ENCODE results near the gene SPRY4. TPM values are rescaled to one million over a fixed set of nuclear protein-coding genes. Genes with fewer than 3 reads are reported as not detected.

The SPRY4 gene
- polyA plus RNA-seq, 2 donors = 0.65 to 1.3 TPM

DNA sequence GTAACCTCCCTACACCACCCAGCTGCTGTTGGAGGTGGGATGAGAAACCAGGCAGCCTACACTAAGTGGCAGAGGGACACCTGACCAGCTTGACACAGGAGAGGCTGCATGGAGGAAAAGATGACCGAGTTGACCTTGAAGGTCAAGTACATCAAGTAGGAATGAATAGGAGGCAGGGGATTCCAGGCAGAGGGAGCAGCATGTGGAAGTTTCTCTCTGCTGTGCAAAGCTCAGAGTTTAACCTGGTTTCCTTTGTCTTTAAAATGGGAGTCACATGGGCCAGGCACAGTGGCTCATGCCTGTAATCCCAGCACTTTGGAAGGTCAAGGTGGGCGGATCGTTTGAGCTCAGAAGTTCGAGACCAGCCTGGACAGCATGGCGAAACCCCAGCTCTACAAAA, 32.6 kb downstream of the SPRY4 start:
- 87% methylated on average over 5 of the region's 5 CpGs for WGBS, 2 donors
- Histone ChIP-seq H3K4me3 (ENCODE audit: low read depth in 1 of 2, low read length in 2 of 2) (no peak overlapping the region), H3K4me1 (ENCODE audit: control insufficient read depth in 2 of 2, insufficient read depth in 2 of 2, low read length in 1 of 2) (no peaks in the 10 kb centered on the region), H3K36me3 (ENCODE audit: control insufficient read depth in 2 of 2, insufficient read depth in 2 of 2, low read length in 1 of 2) (no peaks in the 10 kb centered on the region), H3K9me3 (ENCODE audit: control insufficient read depth in 2 of 2, insufficient read depth in 1 of 2, low read depth in 1 of 2, low read length in 1 of 2) (no peaks in the 10 kb centered on the region), H3K27me3 (ENCODE audit: control insufficient read depth in 1 of 2, insufficient read depth in 2 of 2, low read length in 2 of 2) (no peaks in the 10 kb centered on the region), H3K27ac (ENCODE audit: low read depth in 2 of 2, low read length in 1 of 2) (no peak overlapping the region)

DNA sequence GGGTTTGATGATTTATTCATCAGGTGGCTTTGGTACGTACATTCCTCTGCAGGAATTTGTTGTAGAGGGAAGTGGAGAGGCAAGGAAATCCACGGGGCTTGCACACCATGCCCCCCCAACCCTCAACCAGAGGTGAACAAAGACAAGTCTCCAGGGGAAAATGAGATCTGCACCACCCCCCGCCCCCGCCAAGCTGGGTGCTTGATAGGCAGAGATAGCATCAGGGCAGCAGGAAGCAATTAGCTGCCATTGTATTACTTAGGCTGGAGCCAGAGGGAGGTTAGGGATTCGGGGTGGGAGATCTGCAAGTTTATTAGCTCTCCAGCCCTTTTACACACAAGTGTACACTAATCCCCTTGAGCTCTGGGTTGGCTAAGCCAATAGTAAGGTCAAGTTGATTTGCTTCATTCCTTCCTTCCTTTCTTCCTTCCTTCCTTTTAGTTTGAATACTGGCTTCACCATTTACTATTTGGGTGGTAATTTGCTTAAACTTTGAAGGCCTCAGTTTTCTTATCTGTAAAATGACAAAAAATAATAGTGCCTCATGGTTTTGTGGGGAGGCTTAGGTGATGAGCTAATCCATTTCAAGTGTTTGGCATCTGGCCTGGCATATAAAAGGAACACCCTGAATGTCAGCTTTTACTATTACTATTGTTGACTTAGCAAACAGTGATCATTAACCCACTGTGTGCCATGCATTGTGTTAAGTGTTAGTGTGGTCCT, 34.1 kb downstream of the SPRY4 start:
- no peaks in the 10 kb centered on the region for H3K36me3 ChIP-seq (ENCODE audit: control insufficient read depth in 2 of 2, insufficient read depth in 2 of 2, low read length in 1 of 2)
- no peak overlapping the region for H3K27ac ChIP-seq (ENCODE audit: low read depth in 2 of 2, low read length in 1 of 2)
- H3K9me3 ChIP-seq (ENCODE audit: control insufficient read depth in 2 of 2, insufficient read depth in 1 of 2, low read depth in 1 of 2, low read length in 1 of 2) = no peaks in the 10 kb centered on the region
- H3K4me3 ChIP-seq (ENCODE audit: low read depth in 1 of 2, low read length in 2 of 2) = no peak overlapping the region
- no peaks in the 10 kb centered on the region for H3K4me1 ChIP-seq (ENCODE audit: control insufficient read depth in 2 of 2, insufficient read depth in 2 of 2, low read length in 1 of 2)
- H3K27me3 ChIP-seq (ENCODE audit: control insufficient read depth in 1 of 2, insufficient read depth in 2 of 2, low read length in 2 of 2) = no peaks in the 10 kb centered on the region
- 50 to 52% methylated on average over 5 of the region's 5 CpGs for WGBS, 2 donors

DNA sequence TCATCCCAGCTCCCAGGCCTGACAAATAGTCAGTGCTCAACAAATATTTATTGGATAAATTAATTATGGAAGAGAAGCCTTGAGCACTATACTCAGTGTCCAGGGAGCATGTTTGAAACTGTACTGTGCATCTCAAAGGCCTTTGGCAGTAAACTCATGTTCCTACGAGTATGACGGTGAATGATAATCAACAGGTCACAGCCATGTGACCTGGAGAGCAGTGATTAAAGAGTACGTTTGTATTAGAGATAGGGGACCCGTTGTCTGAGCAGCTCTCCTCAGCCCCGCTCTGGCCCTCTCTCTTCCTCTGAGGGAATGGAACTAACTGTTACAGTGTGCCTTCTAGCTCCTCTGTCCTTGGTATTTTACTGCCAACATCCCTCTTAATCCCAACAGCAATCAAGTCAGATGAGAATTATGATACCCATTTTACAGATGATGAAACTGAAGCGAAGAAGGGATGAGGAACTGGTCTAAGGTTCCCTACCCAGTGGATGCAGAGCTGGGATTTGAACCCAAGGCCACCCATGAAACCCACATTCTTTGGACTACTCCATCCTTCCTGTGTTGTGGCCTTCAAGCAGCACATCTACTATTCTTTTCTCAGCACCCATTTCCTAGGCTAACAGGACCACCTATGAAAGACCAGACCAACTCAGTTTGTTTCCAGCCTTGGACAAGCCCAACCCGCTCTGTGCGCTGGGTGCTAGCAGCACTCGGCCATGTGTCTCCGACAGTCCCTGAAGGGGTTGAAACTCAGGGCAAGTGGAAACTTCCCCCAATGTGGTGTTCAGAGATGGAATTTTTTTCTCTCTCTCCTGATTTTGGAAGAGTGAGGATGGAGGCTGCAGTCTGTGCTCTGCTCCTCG, 34.9 kb downstream of the SPRY4 start:
- no peaks in the 10 kb centered on the region for H3K27me3 ChIP-seq (ENCODE audit: control insufficient read depth in 1 of 2, insufficient read depth in 2 of 2, low read length in 2 of 2)
- H3K27ac ChIP-seq (ENCODE audit: low read depth in 2 of 2, low read length in 1 of 2) = no peak overlapping the region
- no peaks in the 10 kb centered on the region for H3K36me3 ChIP-seq (ENCODE audit: control insufficient read depth in 2 of 2, insufficient read depth in 2 of 2, low read length in 1 of 2)
- H3K9me3 ChIP-seq (ENCODE audit: control insufficient read depth in 2 of 2, insufficient read depth in 1 of 2, low read depth in 1 of 2, low read length in 1 of 2) = no peaks in the 10 kb centered on the region
- WGBS, 2 donors = 72 to 86% methylated on average over 11 of the region's 11 CpGs
- no peak overlapping the region for H3K4me3 ChIP-seq (ENCODE audit: low read depth in 1 of 2, low read length in 2 of 2)
- no peaks in the 10 kb centered on the region for H3K4me1 ChIP-seq (ENCODE audit: control insufficient read depth in 2 of 2, insufficient read depth in 2 of 2, low read length in 1 of 2)

DNA sequence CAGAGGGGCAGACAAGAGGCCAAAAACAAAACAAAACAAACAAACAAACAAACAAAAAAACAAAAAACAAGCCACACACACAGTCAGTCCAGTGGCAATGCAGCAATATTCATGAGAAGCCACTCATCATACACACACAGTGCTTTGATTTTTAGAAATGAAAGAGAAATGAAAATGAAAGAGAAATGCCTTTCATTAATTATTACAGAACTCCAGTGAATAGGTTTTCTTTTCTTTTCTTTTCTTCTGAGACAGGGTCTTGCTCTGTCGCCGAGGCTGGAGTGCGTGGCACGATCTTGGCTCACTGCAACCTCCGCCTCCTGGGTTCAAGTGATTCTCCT, 36.9 kb downstream of the SPRY4 start:
- 68 to 71% methylated on average over 5 of the region's 5 CpGs for WGBS, 2 donors
- no peak overlapping the region for H3K27ac ChIP-seq (ENCODE audit: low read depth in 2 of 2, low read length in 1 of 2)
- peaks cover 0 to 4% of the 10 kb centered on the region in 2 donors for H3K4me1 ChIP-seq (ENCODE audit: control insufficient read depth in 2 of 2, insufficient read depth in 2 of 2, low read length in 1 of 2)

GRCh38 chr5:142287096-142287972, 37.5 kb downstream of the SPRY4 start:
- H3K4me1 ChIP-seq (ENCODE audit: control insufficient read depth in 2 of 2, insufficient read depth in 2 of 2, low read length in 1 of 2) = peaks cover 0 to 4% of the 10 kb centered on the region in 2 donors
- H3K27ac ChIP-seq (ENCODE audit: low read depth in 2 of 2, low read length in 1 of 2) = no peak overlapping the region
- no peaks in the 10 kb centered on the region for H3K9me3 ChIP-seq (ENCODE audit: control insufficient read depth in 2 of 2, insufficient read depth in 1 of 2, low read depth in 1 of 2, low read length in 1 of 2)
- no peaks in the 10 kb centered on the region for H3K36me3 ChIP-seq (ENCODE audit: control insufficient read depth in 2 of 2, insufficient read depth in 2 of 2, low read length in 1 of 2)
- H3K27me3 ChIP-seq (ENCODE audit: control insufficient read depth in 1 of 2, insufficient read depth in 2 of 2, low read length in 2 of 2) = no peaks in the 10 kb centered on the region
- 75 to 82% methylated on average over 17 of the region's 17 CpGs for WGBS, 2 donors
- no peak overlapping the region for H3K4me3 ChIP-seq (ENCODE audit: low read depth in 1 of 2, low read length in 2 of 2)

More for the DNA sequence above, 36.9 kb downstream of the SPRY4 start:
- H3K27me3 ChIP-seq (ENCODE audit: control insufficient read depth in 1 of 2, insufficient read depth in 2 of 2, low read length in 2 of 2) = no peaks in the 10 kb centered on the region
- no peaks in the 10 kb centered on the region for H3K36me3 ChIP-seq (ENCODE audit: control insufficient read depth in 2 of 2, insufficient read depth in 2 of 2, low read length in 1 of 2)
- H3K4me3 ChIP-seq (ENCODE audit: low read depth in 1 of 2, low read length in 2 of 2) = no peak overlapping the region
- no peaks in the 10 kb centered on the region for H3K9me3 ChIP-seq (ENCODE audit: control insufficient read depth in 2 of 2, insufficient read depth in 1 of 2, low read depth in 1 of 2, low read length in 1 of 2)

GRCh38 chr5:142286111-142286510, 38.7 kb downstream of the SPRY4 start:
- peaks cover 0 to 11% of the 10 kb centered on the region in 2 donors for H3K4me1 ChIP-seq (ENCODE audit: control insufficient read depth in 2 of 2, insufficient read depth in 2 of 2, low read length in 1 of 2)
- 81 to 94% methylated on average over 12 of the region's 12 CpGs for WGBS, 2 donors
- H3K27me3 ChIP-seq (ENCODE audit: control insufficient read depth in 1 of 2, insufficient read depth in 2 of 2, low read length in 2 of 2) = no peaks in the 10 kb centered on the region
- no peak overlapping the region for H3K4me3 ChIP-seq (ENCODE audit: low read depth in 1 of 2, low read length in 2 of 2)
- H3K27ac ChIP-seq (ENCODE audit: low read depth in 2 of 2, low read length in 1 of 2) = no peak overlapping the region
- no peaks in the 10 kb centered on the region for H3K36me3 ChIP-seq (ENCODE audit: control insufficient read depth in 2 of 2, insufficient read depth in 2 of 2, low read length in 1 of 2)
- H3K9me3 ChIP-seq (ENCODE audit: control insufficient read depth in 2 of 2, insufficient read depth in 1 of 2, low read depth in 1 of 2, low read length in 1 of 2) = no peaks in the 10 kb centered on the region

DNA sequence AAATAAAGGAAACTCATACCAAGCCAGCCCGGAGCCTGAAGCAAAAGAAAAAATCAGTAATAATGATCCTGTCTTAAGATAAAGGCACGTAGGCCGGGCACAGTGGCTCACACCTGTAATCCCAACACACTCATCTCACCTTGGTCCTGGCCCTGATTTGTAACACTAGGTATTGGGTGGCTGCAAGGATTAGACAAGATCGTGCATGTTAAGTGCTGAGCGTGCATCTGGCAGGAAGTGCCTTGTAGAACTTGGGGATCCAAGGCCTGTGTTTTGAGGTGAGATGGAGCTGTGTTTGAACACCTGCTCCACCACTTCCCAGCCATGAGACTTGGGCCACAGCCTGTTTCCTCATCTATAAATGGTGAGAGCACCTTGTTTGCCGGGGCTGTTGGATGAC, 41.5 kb downstream of the SPRY4 start:
- no peaks in the 10 kb centered on the region for H3K27me3 ChIP-seq (ENCODE audit: control insufficient read depth in 1 of 2, insufficient read depth in 2 of 2, low read length in 2 of 2)
- no peaks in the 10 kb centered on the region for H3K9me3 ChIP-seq (ENCODE audit: control insufficient read depth in 2 of 2, insufficient read depth in 1 of 2, low read depth in 1 of 2, low read length in 1 of 2)
- peak overlapping the region in 1 of 2 donors; percentile 26 for H3K27ac ChIP-seq (ENCODE audit: low read depth in 2 of 2, low read length in 1 of 2)
- H3K36me3 ChIP-seq (ENCODE audit: control insufficient read depth in 2 of 2, insufficient read depth in 2 of 2, low read length in 1 of 2) = no peaks in the 10 kb centered on the region
- H3K4me3 ChIP-seq (ENCODE audit: low read depth in 1 of 2, low read length in 2 of 2) = no peak overlapping the region
- H3K4me1 ChIP-seq (ENCODE audit: control insufficient read depth in 2 of 2, insufficient read depth in 2 of 2, low read length in 1 of 2) = peaks cover 0 to 16% of the 10 kb centered on the region in 2 donors
- WGBS, 2 donors = 53 to 66% methylated on average over 6 of the region's 6 CpGs

- peaks cover 0 to 17% of the 10 kb centered on the region in 2 donors for H3K4me1 ChIP-seq (ENCODE audit: control insufficient read depth in 2 of 2, insufficient read depth in 2 of 2, low read length in 1 of 2)
- H3K4me3 ChIP-seq (ENCODE audit: low read depth in 1 of 2, low read length in 2 of 2) = no peak overlapping the region
- H3K36me3 ChIP-seq (ENCODE audit: control insufficient read depth in 2 of 2, insufficient read depth in 2 of 2, low read length in 1 of 2) = no peaks in the 10 kb centered on the region
- H3K27me3 ChIP-seq (ENCODE audit: control insufficient read depth in 1 of 2, insufficient read depth in 2 of 2, low read length in 2 of 2) = no peaks in the 10 kb centered on the region
- no peaks in the 10 kb centered on the region for H3K9me3 ChIP-seq (ENCODE audit: control insufficient read depth in 2 of 2, insufficient read depth in 1 of 2, low read depth in 1 of 2, low read length in 1 of 2)
- WGBS, 2 donors = 62 to 73% methylated on average over 6 of the region's 6 CpGs
- no peak overlapping the region for H3K27ac ChIP-seq (ENCODE audit: low read depth in 2 of 2, low read length in 1 of 2)
Observed at GRCh38 chr5:142281966-142282365, 42.9 kb downstream of the SPRY4 start.

DNA sequence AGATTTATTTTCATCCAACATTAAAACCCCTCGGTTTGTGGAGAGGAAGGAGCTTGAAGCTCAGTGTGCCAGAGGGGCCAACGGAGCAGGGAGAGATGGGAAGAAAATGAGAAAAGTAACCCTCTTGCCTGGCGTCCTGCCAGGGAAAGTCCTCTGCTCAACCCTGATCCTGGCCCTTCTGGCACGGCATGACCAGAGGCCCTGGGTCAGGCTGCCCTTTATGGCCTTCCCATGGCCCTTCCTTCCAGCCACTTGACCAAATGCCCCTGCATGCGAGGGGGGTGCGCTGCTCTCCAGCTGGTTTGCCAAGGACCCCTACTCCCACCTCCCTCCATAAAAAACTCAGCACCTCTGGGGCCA, 43.8 kb downstream of the SPRY4 start:
- Histone ChIP-seq H3K27me3 (ENCODE audit: control insufficient read depth in 1 of 2, insufficient read depth in 2 of 2, low read length in 2 of 2) (no peaks in the 10 kb centered on the region), H3K4me1 (ENCODE audit: control insufficient read depth in 2 of 2, insufficient read depth in 2 of 2, low read length in 1 of 2) (peaks cover 0 to 17% of the 10 kb centered on the region in 2 donors), H3K9me3 (ENCODE audit: control insufficient read depth in 2 of 2, insufficient read depth in 1 of 2, low read depth in 1 of 2, low read length in 1 of 2) (no peaks in the 10 kb centered on the region), H3K36me3 (ENCODE audit: control insufficient read depth in 2 of 2, insufficient read depth in 2 of 2, low read length in 1 of 2) (no peaks in the 10 kb centered on the region), H3K4me3 (ENCODE audit: low read depth in 1 of 2, low read length in 2 of 2) (no peak overlapping the region), H3K27ac (ENCODE audit: low read depth in 2 of 2, low read length in 1 of 2) (peak overlapping the region in 1 of 2 donors; percentile 6)
- 75 to 77% methylated on average over 6 of the region's 6 CpGs for WGBS, 2 donors
